GM12878 (cell line): ENCODE measurements around the gene PRR15. TPM values are rescaled to one million over a fixed set of nuclear protein-coding genes. Genes with fewer than 3 reads are reported as not detected.

Source experiments
- ATAC-seq: fragments of 200-7000 bp; cut with Tn5 transposase; 3 replicates; pipeline ENCODE4 v1.9.1; 2020; ENCODE audit warnings: mild to moderate bottlenecking, moderate library complexity
- BruUV-seq: library from RNA; stranded (reverse); fragments of 400-500 nt; replicated peaks from 2 replicates; lab custom pipeline; 2021; lab: Mats Ljungman, UMichigan
- CTCF ChIA-PET: fragments of 300-600 bp; sonication (Branson Sonifier 250); formaldehyde crosslinking; extraction: SDS; loops from one replicate; lab custom pipeline; 2021; ENCODE audit warnings: inconsistent platforms; lab: Yijun Ruan, JAX
- POLR2A ChIA-PET: fragments of 350-600 bp; formaldehyde crosslinking; extraction: SDS; loops from one replicate; lab custom pipeline; 2021; ENCODE audit warnings: inconsistent platforms; lab: Charles Lee
- RAD21 ChIA-PET: fragments of 300-600 bp; sonication (Branson Sonifier 250); formaldehyde crosslinking; loops from one replicate; lab custom pipeline; 2023; ENCODE audit warnings: antibody characterized with exemption; ENCODE audit not compliant: unreplicated experiment; lab: Charles Lee
- SMC1A ChIA-PET: fragments of 300-600 bp; sonication (Branson Sonifier 250); formaldehyde crosslinking; loops from one replicate; lab custom pipeline; 2023; ENCODE audit not compliant: unreplicated experiment, uncharacterized antibody; lab: Charles Lee
- DNase-seq: peaks from one replicate; pipeline ENCODE4 v3.0.0-alpha.2; 2011; ENCODE audit warnings: low read depth, low spot score
- FAIRE-seq: peaks from 3 replicates; lab custom pipeline; 2011; peaks lifted over from hg19 to GRCh38; lab: Jason Lieb, UNC
- H2AFZ ChIP-seq: 2 replicates; pipeline ENCODE4 v1.6.0; 2011; ENCODE audit warnings: low read depth, low read length, control low read depth; ENCODE audit not compliant: control insufficient read depth
- H3K27ac ChIP-seq: 2 replicates; pipeline ENCODE4 v1.5.1; 2011; ENCODE audit warnings: control low read depth; ENCODE audit not compliant: control insufficient read depth, insufficient read depth
- H3K27me3 ChIP-seq, 2 experiments: replicated peaks in 1 of 2; 2 replicates each; pipeline versions ENCODE4 v1.6.0 to v1.6.1; 2011; ENCODE audit warnings: low read length in 1 of 2; ENCODE audit not compliant: control insufficient read depth in 2 of 2, insufficient read depth in 2 of 2
- H3K36me3 ChIP-seq, 2 experiments: 2 replicates each; pipeline ENCODE4 v1.5.1; 2011; ENCODE audit warnings: low read length in 1 of 2; ENCODE audit not compliant: control insufficient read depth in 2 of 2, insufficient read depth in 2 of 2
- H3K4me1 ChIP-seq: 2 replicates; pipeline ENCODE4 v1.6.1; 2011; ENCODE audit warnings: mild to moderate bottlenecking, low read length, moderate library complexity, mixed read lengths; ENCODE audit not compliant: control insufficient read depth, insufficient read depth
- H3K4me2 ChIP-seq: 2 replicates; pipeline ENCODE4 v1.6.0; 2011; ENCODE audit warnings: control low read depth; ENCODE audit not compliant: control insufficient read depth, insufficient read depth
- H3K4me3 ChIP-seq: fragments of 200-600 bp; sonication (generic); 2 replicates; pipeline ENCODE4 v1.5.1; 2016
- H3K79me2 ChIP-seq: 2 replicates; pipeline ENCODE4 v1.6.0; 2011; ENCODE audit warnings: low read length; ENCODE audit not compliant: control insufficient read depth, insufficient read depth
- H3K9ac ChIP-seq: 2 replicates; pipeline ENCODE4 v1.8.0; 2011; ENCODE audit warnings: low read length, control low read depth, mixed read lengths; ENCODE audit not compliant: control insufficient read depth, insufficient read depth
- H3K9me3 ChIP-seq: replicated peaks from 3 replicates; pipeline ENCODE4 v1.5.1; 2011; ENCODE audit warnings: mild to moderate bottlenecking, low read length; ENCODE audit not compliant: control insufficient read depth, insufficient read depth
- H4K20me1 ChIP-seq: 2 replicates; pipeline ENCODE4 v1.6.0; 2011; ENCODE audit not compliant: control insufficient read depth, insufficient read depth
- ASH2L ChIP-seq: fragments of 300-600, 200-600 bp; sonication (generic); IDR thresholded peaks from 2 replicates; pipeline ENCODE4 v1.6.1; 2017; ENCODE audit warnings: low read depth, mild to moderate bottlenecking, borderline replicate concordance
- CHD1 ChIP-seq: IDR thresholded peaks from 2 replicates; pipeline ENCODE4 v1.6.1; 2012; ENCODE audit warnings: low read depth, low read length, improper control_type of control experiment
- ETV6 ChIP-seq, 2 experiments: fragments of 450-650 bp in 1 of 2; IDR thresholded peaks in 1 of 2; conservative IDR thresholded peaks in 1 of 2; 2 replicates each; pipeline ENCODE4 v1.6.1; 2014; ENCODE audit warnings: antibody characterized with exemption in 1 of 2, borderline replicate concordance in 1 of 2, low read depth in 1 of 2, mild to moderate bottlenecking in 1 of 2, moderate library complexity in 1 of 2
- FOXM1 ChIP-seq: IDR thresholded peaks from 2 replicates; pipeline ENCODE4 v1.6.1; 2012; ENCODE audit warnings: low read depth, mild to moderate bottlenecking, inconsistent platforms, low read length, moderate library complexity
- HDAC2 ChIP-seq: fragments of 200-600 bp; sonication (generic); IDR thresholded peaks from 2 replicates; pipeline ENCODE4 v1.6.1; 2017
- POLR2AphosphoS5 ChIP-seq: IDR thresholded peaks from 2 replicates; pipeline ENCODE4 v1.6.1; 2011; ENCODE audit warnings: mild to moderate bottlenecking, low read length, inconsistent platforms
- RFX5 ChIP-seq: IDR thresholded peaks from 2 replicates; pipeline ENCODE4 v1.6.1; 2011; ENCODE audit warnings: low read depth, low read length, improper control_type of control experiment
- SMAD5 ChIP-seq: IDR thresholded peaks from 2 replicates; pipeline ENCODE4 v1.6.1; 2016; ENCODE audit warnings: antibody characterized with exemption, low read depth
- STAT1 ChIP-seq: fragments of 450-650 bp; conservative IDR thresholded peaks from 2 replicates; pipeline ENCODE4 v1.6.1; 2014; ENCODE audit warnings: antibody characterized with exemption, mild to moderate bottlenecking
- SUPT20H ChIP-seq: IDR thresholded peaks from 2 replicates; pipeline ENCODE4 v1.6.1; 2011; ENCODE audit warnings: low read depth, mild to moderate bottlenecking, low read length, moderate library complexity, borderline replicate concordance; ENCODE audit not compliant: control insufficient read depth
- TCF12 ChIP-seq: IDR thresholded peaks from 2 replicates; pipeline ENCODE4 v1.6.1; 2011; ENCODE audit warnings: low read depth, mild to moderate bottlenecking, low read length
- TCF7 ChIP-seq: IDR thresholded peaks from 2 replicates; pipeline ENCODE4 v1.6.1; 2014; ENCODE audit warnings: antibody characterized with exemption, borderline replicate concordance
- ZBTB4 ChIP-seq: fragments of 450-650 bp; formaldehyde crosslinking; IDR thresholded peaks from 2 replicates; pipeline ENCODE4 v1.4.0; 2022; ENCODE audit warnings: mild to moderate bottlenecking, moderate library complexity
- ZNF687 ChIP-seq: fragments of 450-650 bp; IDR thresholded peaks from 2 replicates; pipeline ENCODE4 v1.6.1; 2017; ENCODE audit warnings: mild to moderate bottlenecking, moderate library complexity
- WGBS: methylation state at CpG from one replicate; pipeline ENCODE4 v1.1.6; 2016; ENCODE audit warnings: low lambda C conversion rate; ENCODE audit not compliant: insufficient replicate concordance, insufficient coverage; ENCODE audit errors: missing lambda C conversion rate; 5-methylcytosine and 5-hydroxymethylcytosine counted together
- in situ Hi-C: fragments of 300-500 bp; cut with MboI; formaldehyde crosslinking; loops from 9 replicates; pipeline ENCODE4 v1.14.3; 2018; ENCODE audit warnings: mixed read lengths
- intact Hi-C: fragments of 100-400 bp; cut with micrococcal nuclease; formaldehyde crosslinking; loops from one replicate; pipeline ENCODE4 v1.14.2; 2022; ENCODE audit not compliant: unreplicated experiment
- polyA plus RNA-seq, 11 experiments: library from polyadenylated mRNA; depleted of rRNA in 4 of 11; unstranded in 6 of 11; stranded (reverse) in 5 of 11; fragments of >200 nt; fragmentation: Nextera tagmentation in 4 of 11; fragmentation: Illumina TruSeq in 1 of 11; extraction: Ambion mirVana in 4 of 11; extraction: Trizol in 1 of 11; gene quantifications; 1 replicate in 1 of 11; 2 replicates in 10 of 11; pipeline versions ENCODE4 v1.2.1 to v1.2.3, GENCODE V29; 2011 to 2016; ENCODE audit warnings: inconsistent platforms in 2 of 11, missing spikeins in 2 of 11, low read depth in 1 of 11
- total RNA-seq, 4 experiments: library from RNA; depleted of rRNA in 3 of 4; stranded (reverse); fragments of >200 nt in 3 of 4; fragmentation: Illumina TruSeq in 1 of 4; extraction: Trizol in 1 of 4; gene quantifications; 2 replicates each; pipeline versions ENCODE4 v1.2.1 to v1.2.3, GENCODE V29; 2013 to 2021

The PRR15 gene
- total and polyA plus RNA-seq, 10 of the 15 experiments (the other 5 are each of a cell fraction or from before 2014, with no cell fraction given), result not detected

- no TSS peak for BruUV-seq
- Histone ChIP-seq H3K9ac (no peak overlapping the region), H3K9me3 (no peaks in the 10 kb centered on the region), H3K4me2 (no peak overlapping the region), H3K4me3 (no peak overlapping the region), H3K79me2 (no peaks in the 10 kb centered on the region), H4K20me1 (no peaks in the 10 kb centered on the region), H2AFZ (no peak overlapping the region), H3K4me1 (no peaks in the 10 kb centered on the region), H3K36me3 (no peaks in the 10 kb centered on the region), H3K27ac (no peak overlapping the region), H3K27me3 (peaks cover 3 to 4% of the 10 kb centered on the region in 2 experiments)
- ATAC-seq (no peak), DNase-seq (no peak), FAIRE-seq (no peak)
- intact Hi-C loops, result no loop called here
- CTCF ChIA-PET, result no interaction called here
- in situ Hi-C loops, result no loop called here
- whole genome bisulfite sequencing, result 52% methylated on average over 3 of the region's 3 CpGs
- POLR2A ChIA-PET, result no interaction called here
- RAD21 ChIA-PET, result no interaction called here
- SMC1A ChIA-PET, result no interaction called here
- TF ChIP-seq ZNF687, result no peak
- no peak for TF ChIP-seq FOXM1
- no peak for TF ChIP-seq ASH2L
- no peak for TF ChIP-seq SMAD5
- no peak for TF ChIP-seq HDAC2
- TF ChIP-seq ETV6 (conservative IDR thresholded peaks at IDR 0.05 in 1 of 2, IDR thresholded peaks at IDR 0.05 in 1 of 2; ENCODE audit: borderline replicate concordance in 1 of 2, low read depth in 1 of 2), result no peak
- TF ChIP-seq CHD1, result no peak
- no peak for TF ChIP-seq STAT1
- TF ChIP-seq SUPT20H, result no peak
- no peak for TF ChIP-seq TCF7
- TF ChIP-seq POLR2AphosphoS5, result no peak
- TF ChIP-seq ZBTB4 (CRISPR knock-in tag), result no peak
- no peak for TF ChIP-seq RFX5
- TF ChIP-seq TCF12, result no peak
These were observed 8.6 kb upstream of the PRR15 start for GRCh38 chr7:29555061-29555460.
